K562 treated with DMSO at 1 percent for 48 hours (cell line): ENCODE data around the gene RANBP3L. TPM values are rescaled to one million over a fixed set of nuclear protein-coding genes. Genes with fewer than 3 reads are reported as not detected.

ENCODE experiments used
- total RNA-seq: library from RNA; unstranded; fragments of 300-600 nt; gene quantifications from 2 replicates; pipeline ENCODE4 v1.2.3, GENCODE V29; 2022; ENCODE audit warnings: low replicate concordance; ENCODE audit errors: extremely low read depth

RANBP3L gene
- total RNA-seq: not detected in 2 replicates

DNA sequence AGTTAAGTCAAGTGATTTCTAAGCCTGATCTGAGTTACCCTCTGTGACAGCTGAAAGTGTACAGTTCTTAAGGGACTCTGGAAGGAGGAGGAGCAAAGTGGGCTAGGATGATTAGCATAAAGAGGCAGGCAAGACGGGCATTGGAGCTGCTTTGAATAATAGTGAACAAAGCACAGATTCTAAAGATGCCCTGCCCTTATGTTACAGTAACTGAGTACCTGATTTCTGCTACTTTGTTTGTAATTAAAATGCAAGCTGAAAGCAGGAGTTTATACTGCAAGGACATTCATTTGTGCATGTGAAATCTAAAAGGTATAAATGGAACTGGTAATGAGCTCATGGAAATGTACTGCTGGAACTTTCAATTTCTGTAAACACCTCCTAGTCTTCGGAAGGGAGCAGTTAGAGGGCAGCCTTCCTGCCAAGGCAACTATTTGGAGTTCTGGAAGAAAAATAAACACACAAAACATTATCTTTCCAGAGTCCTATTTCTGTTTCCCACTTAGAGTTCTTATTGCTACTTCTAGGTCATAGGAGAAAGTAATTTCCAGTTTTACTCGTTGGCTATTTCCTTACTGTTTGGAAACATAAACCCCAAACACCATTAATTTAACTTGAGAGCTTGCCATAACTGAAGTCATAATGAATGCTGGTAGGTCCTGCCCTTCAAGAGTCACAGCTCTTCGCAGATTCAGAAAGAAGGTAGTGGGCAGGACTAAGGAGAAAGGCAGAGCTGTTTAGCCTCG lies at the start of gene RANBP3L:
Gene RANBP3L, minus strand, starts transcription at position 45 of the 746 bp plus-strand sequence. CDS start 486 bp downstream, outside the sequence.

DNA sequence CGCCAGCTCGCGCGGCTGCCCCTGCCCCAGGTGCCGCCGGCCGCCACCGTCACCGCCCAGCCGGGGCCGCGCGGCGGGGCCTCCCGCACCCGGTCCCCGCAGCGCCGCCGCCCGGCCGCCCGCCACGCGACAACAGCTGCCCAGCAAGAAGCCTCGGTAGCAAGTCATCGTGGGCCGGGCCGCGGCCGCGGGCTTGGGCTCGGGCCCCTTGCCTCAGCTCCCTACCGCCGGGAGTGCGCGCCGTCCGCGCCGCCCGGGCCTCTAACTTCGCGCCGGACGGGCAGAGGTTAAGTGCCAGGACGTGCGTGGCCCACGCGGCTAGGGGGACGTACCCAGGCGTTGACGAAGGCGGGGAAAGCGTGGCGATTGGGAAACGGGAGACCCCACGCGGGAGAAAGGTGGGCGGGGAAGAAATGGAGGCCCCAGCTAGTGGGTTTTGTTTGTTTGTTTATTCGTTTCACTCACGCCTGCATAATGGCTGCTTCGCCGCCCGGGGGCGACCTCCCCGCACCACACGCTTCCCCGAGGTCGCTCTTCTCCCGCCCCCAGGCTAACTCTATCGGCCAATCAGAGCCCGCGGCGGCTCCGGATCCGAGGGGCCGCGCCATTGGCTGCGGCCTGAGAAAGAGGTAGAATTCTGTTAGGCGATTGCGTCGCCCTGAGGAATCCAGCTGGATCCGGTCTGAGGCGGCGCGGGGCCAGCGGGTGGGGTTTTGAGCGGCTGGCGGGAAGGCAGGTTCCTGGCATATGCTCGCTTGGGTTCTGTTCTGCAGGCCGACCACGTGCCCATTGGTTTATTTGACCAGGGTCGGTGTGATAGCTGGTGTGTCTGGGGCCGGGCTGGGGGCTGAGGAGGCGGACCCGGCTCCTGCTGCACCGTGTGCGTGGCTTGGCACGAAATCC lies 59.8 kb downstream of the RANBP3L start, which contains the start of gene NADK2:
Gene NADK2, minus strand, starts transcription at position 295 of the 903 bp plus-strand sequence. Its CDS starts 127 bp downstream, at position 168.

Other genes with a start within 250 kb of the RANBP3L start
- not detected in 2 replicates for gene UGT3A2, start 235.0 kb downstream of the RANBP3L start, total RNA-seq
- not detected in 2 replicates for gene LMBRD2, start 150.0 kb downstream of the RANBP3L start, total RNA-seq
- not detected in 2 replicates for gene SKP2, start 149.8 kb downstream of the RANBP3L start, total RNA-seq
- gene NADK2, start 60.0 kb downstream of the RANBP3L start, total RNA-seq: not detected in 2 replicates